Epithelial cell of esophagus (primary cell): ENCODE measurements around the gene PUS1.
"Not testable (repeated sequence)": the region's sequence is repeated elsewhere in the genome, so short reads cannot be mapped to it uniquely, and the experiment has no call there.

Experiments used
- DNase-seq: peaks from one replicate; pipeline ENCODE4 v3.0.0; 2010; ENCODE audit warnings: low read depth
- H3K4me3 ChIP-seq: 2 replicates; pipeline ENCODE4 v1.5.1; 2011; ENCODE audit warnings: mild to moderate bottlenecking, low read length, control low read depth
- CTCF ChIP-seq: IDR thresholded peaks from 2 replicates; pipeline ENCODE4 v1.5.1; 2011; ENCODE audit warnings: low read depth, mild to moderate bottlenecking, low read length, control low read depth, inconsistent platforms; ENCODE audit not compliant: insufficient read depth; ENCODE audit errors: missing control alignments

Gene PUS1

DNA sequence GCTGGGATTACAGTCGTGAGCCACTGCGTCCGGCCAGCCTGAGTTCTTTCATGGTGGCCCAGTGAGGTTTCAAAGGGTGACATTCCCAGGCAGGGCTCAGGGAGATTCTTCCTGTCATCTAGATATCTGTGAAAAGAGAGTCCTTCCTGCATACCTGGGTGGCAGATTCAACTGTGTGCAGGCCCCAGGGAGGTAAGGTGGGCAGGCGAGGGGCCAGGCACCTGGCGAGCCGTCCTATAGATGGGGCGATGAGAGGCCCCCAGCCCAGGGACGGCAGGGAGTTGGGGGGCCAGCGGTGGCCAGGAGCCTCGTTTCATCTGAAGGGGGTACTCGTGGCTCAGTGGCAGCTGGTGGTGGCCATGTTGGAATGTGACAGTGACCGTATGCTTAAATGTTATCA, 13.6 kb downstream of the PUS1 start:
- no peak for DNase-seq
- H3K4me3 ChIP-seq = no peak overlapping the region
- no peak for TF ChIP-seq CTCF

DNA sequence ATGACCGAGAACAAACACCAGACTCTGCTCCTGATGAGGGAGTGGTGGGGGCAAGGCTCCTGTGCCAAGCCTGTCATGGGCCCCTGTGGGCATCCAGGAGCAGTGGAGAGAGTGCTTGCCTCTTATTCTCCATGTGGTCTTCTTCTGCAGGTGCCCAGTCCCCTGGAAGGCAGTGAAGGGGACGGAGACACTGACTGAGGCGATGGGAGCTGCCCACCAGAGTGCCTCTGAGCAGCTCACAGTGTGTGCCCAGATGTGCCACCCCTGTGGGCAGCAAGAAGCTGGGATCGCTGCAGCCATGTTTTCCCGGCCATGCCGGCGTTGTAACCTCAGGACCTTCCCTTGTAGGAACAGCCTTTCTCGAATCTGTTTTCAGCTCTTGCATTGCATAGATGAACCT, 14.3 kb downstream of the PUS1 start:
- no peak overlapping the region for H3K4me3 ChIP-seq
- no peak for TF ChIP-seq CTCF

DNA sequence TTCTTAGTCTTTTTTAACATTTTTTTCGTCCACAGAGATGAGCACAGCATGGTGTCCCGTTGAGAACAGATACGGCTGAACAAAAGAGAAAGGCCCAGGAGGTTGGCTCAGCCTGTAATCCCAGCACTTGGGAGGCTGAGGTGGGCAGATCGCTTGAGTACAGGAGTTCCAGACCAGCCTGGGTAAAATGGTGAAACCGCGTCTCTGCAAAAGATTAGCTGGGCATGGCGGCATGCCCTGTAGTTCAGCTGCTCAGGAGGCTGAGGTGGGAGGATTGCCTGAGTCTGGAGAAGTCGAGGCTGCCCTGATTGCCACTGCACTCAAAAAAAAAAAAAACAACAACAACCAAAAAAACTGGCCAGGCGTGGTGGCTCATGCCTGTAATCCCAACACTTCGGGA, 14.8 kb downstream of the PUS1 start:
- TF ChIP-seq CTCF = no peak
- DNase-seq = no peak
- no peak overlapping the region for H3K4me3 ChIP-seq

More for the DNA sequence above, 14.3 kb downstream of the PUS1 start:
- DNase-seq = no peak

GRCh38 chr12:131944601-131945251, 15.7 kb downstream of the PUS1 start:
- no peak for DNase-seq
- H3K4me3 ChIP-seq = no peak overlapping the region
- TF ChIP-seq CTCF = no peak

- no peak for TF ChIP-seq CTCF
- H3K4me3 ChIP-seq = no peak overlapping the region
- no peak for DNase-seq
Observed at GRCh38 chr12:131946757-131947156, 17.7 kb downstream of the PUS1 start.

DNA sequence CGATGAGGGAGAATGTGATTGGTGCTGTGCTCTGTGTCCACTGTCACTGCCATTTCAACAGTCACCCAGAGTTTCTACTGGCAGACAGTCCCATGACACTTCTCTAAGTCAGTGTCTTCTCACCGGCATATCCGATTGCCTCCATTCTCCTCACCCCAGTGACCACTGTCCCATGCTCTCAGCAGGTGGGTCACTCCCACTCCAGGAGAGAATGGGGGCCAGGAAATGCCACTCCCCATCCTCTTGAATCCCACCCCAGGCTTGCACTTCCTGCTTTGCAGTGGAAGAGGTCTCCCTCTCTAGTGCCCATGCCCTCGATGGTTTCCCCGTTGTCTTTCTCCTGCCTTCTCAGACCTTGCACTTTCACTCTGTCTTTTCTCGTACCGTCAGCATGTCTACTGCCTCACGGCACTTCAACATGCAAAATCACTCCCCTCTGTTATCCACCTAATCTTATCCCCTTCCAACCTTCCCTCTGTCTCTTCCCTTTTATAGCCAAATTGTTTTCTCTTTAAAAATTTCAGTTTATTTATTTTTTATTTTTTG, 18.5 kb downstream of the PUS1 start:
- no peak overlapping the region for H3K4me3 ChIP-seq
- no peak for TF ChIP-seq CTCF
- no peak for DNase-seq

DNA sequence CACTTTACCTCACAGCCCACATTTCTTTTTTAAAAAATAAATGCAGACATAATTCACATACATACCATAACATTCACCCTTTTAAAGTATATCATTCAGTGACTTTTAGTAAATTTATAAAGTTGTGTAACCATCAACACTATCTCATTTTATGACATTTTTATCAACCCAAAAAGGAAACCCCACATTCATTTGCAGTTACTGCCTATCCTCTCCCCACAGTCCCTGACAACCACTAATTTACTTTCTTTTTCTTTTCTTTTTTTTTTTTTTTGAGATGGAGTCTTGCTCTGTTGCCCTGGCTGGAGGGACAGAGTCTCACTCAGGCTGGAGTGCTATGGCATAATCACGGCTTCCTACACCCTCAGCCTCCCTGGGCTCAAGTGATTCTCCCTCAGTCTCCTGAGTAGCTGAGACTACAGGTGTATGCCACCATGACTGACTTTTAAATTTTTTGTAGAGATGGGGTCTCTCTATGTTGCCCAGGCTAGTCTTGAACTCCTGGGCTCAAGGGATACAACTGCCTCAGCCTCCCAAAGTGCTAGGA, 19.2 kb downstream of the PUS1 start:
- TF ChIP-seq CTCF = no peak
- no peak overlapping the region for H3K4me3 ChIP-seq
- DNase-seq = no peak

DNA sequence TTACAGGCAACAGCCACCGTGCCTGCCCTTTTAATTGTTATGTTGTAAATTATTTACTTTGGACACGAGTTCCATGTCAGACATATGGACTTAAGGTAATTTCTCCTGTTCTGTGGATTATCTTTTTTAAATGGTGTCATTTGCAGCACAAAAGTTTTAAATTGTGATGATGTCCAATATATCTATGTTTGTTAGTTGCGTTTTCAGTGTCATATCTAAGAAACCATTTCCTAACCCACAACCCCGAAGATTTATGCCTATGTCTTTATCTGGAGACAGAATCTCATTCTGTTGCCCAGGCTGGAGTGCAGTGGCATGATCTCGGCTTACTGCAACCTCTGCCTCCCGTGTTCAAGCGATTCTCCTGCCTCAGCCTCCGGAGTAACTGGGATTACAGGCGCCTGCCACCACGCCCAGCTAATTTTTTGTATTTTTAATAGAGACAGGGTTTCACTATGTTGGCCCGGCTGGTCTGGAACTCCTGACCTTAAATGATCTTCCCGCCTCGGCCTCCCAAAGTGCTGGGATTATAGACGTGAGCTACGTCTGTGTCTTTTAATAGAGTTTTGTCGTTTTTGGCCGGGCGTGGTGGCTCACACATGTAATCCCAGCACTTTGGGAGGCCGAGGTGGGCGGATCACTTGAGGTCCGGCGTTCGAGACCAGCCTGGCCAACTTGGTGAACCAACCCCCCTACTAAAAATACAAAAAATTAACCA, 19.8 kb downstream of the PUS1 start:
- DNase-seq = not testable (repeated sequence)
- peak overlapping the region; percentile 53 for H3K4me3 ChIP-seq
